Keratinocyte (primary cell): ENCODE data around the gene CBFA2T3. TPM values are rescaled to one million over a fixed set of nuclear protein-coding genes. Genes with fewer than 3 reads are reported as not detected.

ENCODE experiments used
- DNase-seq: peaks from one replicate; pipeline ENCODE4 v3.0.0-alpha.2; 2011; ENCODE audit warnings: low read depth, missing footprints, low spot score
- FAIRE-seq: peaks from 2 replicates; lab custom pipeline; 2011; peaks lifted over from hg19 to GRCh38; lab: Jason Lieb, UNC
- H2AFZ ChIP-seq: 2 replicates; pipeline ENCODE4 v1.6.0; 2012; ENCODE audit warnings: low read length, control low read depth, inconsistent platforms; ENCODE audit not compliant: control insufficient read depth
- H3K27ac ChIP-seq: 2 replicates; pipeline ENCODE4 v1.5.1; 2011; ENCODE audit warnings: low read length; ENCODE audit not compliant: control insufficient read depth, insufficient read depth
- H3K27me3 ChIP-seq: 3 replicates; pipeline ENCODE4 v1.6.0; 2011; ENCODE audit warnings: low read length; ENCODE audit not compliant: control insufficient read depth, insufficient read depth; ENCODE audit errors: extremely low read depth
- H3K36me3 ChIP-seq, 2 experiments: 2 replicates in 1 of 2; 3 replicates in 1 of 2; pipeline ENCODE4 v1.5.1; 2011; ENCODE audit warnings: low read length in 2 of 2, mild to moderate bottlenecking in 1 of 2; ENCODE audit not compliant: control insufficient read depth in 2 of 2, insufficient read depth in 2 of 2; ENCODE audit errors: extremely low read depth in 1 of 2
- H3K4me1 ChIP-seq: 3 replicates; pipeline ENCODE4 v1.5.1; 2011; ENCODE audit warnings: low read length; ENCODE audit not compliant: control insufficient read depth, insufficient read depth; ENCODE audit errors: extremely low read depth
- H3K4me2 ChIP-seq: 3 replicates; pipeline ENCODE4 v1.6.0; 2011; ENCODE audit warnings: low read depth, low read length; ENCODE audit not compliant: control insufficient read depth, insufficient read depth; ENCODE audit errors: extremely low read depth
- H3K4me3 ChIP-seq, 3 experiments: fragments of 200-600 bp in 1 of 3; sonication (generic) in 1 of 3; 2 replicates in 2 of 3; 3 replicates in 1 of 3; pipeline ENCODE4 v1.5.1; 2011 to 2016; ENCODE audit warnings: low read length in 3 of 3, mild to moderate bottlenecking in 3 of 3, control low read depth in 2 of 3, inconsistent platforms in 1 of 3, low read depth in 1 of 3, mixed read lengths in 1 of 3, mixed run types in 1 of 3, moderate library complexity in 1 of 3; ENCODE audit not compliant: control insufficient read depth in 2 of 3, insufficient read depth in 2 of 3; ENCODE audit errors: extremely low read depth in 1 of 3
- H3K79me2 ChIP-seq: 2 replicates; pipeline ENCODE4 v1.6.0; 2012; ENCODE audit warnings: low read length; ENCODE audit not compliant: control insufficient read depth, insufficient read depth
- H3K9ac ChIP-seq: 3 replicates; pipeline ENCODE4 v1.6.0; 2011; ENCODE audit warnings: low read length; ENCODE audit not compliant: control insufficient read depth, insufficient read depth; ENCODE audit errors: extremely low read depth
- H3K9me1 ChIP-seq: 3 replicates; pipeline ENCODE4 v1.6.0; 2011; ENCODE audit warnings: low read length; ENCODE audit not compliant: control insufficient read depth, insufficient read depth; ENCODE audit errors: extremely low read depth
- H3K9me3 ChIP-seq: 2 replicates; pipeline ENCODE4 v1.5.1; 2012; ENCODE audit warnings: low read depth, low read length; ENCODE audit not compliant: control insufficient read depth
- H4K20me1 ChIP-seq: 3 replicates; pipeline ENCODE4 v1.6.0; 2011; ENCODE audit warnings: low read length; ENCODE audit not compliant: control insufficient read depth, insufficient read depth; ENCODE audit errors: extremely low read depth
- EZH2 ChIP-seq: IDR thresholded peaks from one replicate; pipeline ENCODE4 v1.6.1; 2012; ENCODE audit warnings: inconsistent platforms, mild to moderate bottlenecking, low read length, moderate library complexity
- dilution Hi-C: fragments of 300-500 bp; cut with MboI; formaldehyde crosslinking; loops from one replicate; pipeline ENCODE4 v1.7.0; 2020; ENCODE audit warnings: low sequenced_read_pairs; ENCODE audit not compliant: extremely low pct_ligation_motif_present
- polyA plus RNA-seq, 5 experiments: library from polyadenylated mRNA; depleted of rRNA in 3 of 5; stranded (reverse) in 3 of 5; stranded (forward) in 1 of 5; unstranded in 1 of 5; fragments of >200 nt; gene quantifications; 1 replicate in 1 of 5; 2 replicates in 3 of 5; 3 replicates in 1 of 5; pipeline versions ENCODE4 v1.2.1 to v1.2.3, GENCODE V29; 2011 to 2012; ENCODE audit warnings: missing spikeins in 2 of 5, low read depth in 1 of 5, low replicate concordance in 1 of 5
- TF ChIP-seq, protein P1 (sequence below), 3 experiments: IDR thresholded peaks in 1 of 3; conservative IDR thresholded peaks in 1 of 3; optimal IDR thresholded peaks in 1 of 3; 2 replicates in 2 of 3; 3 replicates in 1 of 3; pipeline versions ENCODE3 to v1.5.1; 2011; ENCODE audit warnings: low read length in 3 of 3, mild to moderate bottlenecking in 3 of 3, moderate library complexity in 2 of 3, control low read depth in 1 of 3, inconsistent platforms in 1 of 3; ENCODE audit not compliant: insufficient read depth in 2 of 3; ENCODE audit errors: extremely low read depth in 1 of 3

The CBFA2T3 gene
- polyA plus RNA-seq, 1 donor (not counting 4 experiments of a cell fraction or from before 2014, with no cell fraction given), result 0.08 TPM

DNA sequence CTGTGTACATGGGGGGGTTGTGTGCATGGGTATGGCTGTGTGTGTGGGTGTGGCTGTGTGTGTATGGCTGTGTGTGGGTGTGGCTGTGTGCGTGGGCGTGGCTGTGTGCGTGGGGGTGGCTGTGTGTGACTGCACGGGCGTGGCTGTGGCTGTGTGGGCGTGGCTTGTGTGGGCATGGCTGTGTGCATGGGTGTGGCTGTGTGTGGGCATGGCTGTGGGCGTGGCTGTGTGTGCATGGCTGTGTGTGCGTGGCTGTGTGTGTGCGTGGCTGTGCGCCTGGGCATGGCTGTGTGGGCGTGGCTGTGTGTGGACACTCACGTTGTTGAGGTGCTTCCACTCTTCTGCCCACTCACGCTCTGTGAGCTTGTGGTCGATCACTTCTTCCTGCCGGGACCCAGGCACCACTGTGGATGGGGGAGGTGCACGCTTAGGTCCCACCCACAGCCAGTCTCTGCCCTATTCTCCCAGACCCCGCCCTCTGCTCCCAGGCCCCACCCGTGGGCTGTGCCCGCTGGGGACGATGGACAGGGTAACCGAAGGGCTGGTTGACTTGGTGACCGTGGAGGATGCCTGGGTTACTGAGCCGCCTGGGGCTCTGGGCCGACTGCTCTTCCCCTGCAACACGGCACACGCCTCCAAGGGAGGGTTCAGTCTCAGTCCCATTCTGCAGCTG, 94.5 kb downstream of the CBFA2T3 start:
- Histone ChIP-seq H3K4me3 (peak overlapping the region in 1 of 3 experiments; percentile 1), H4K20me1 (no peaks in the 10 kb centered on the region), H3K4me1 (peaks cover 30% of the 10 kb centered on the region), H3K36me3 (no peaks in the 10 kb centered on the region), H3K9me1 (no peaks in the 10 kb centered on the region), H3K79me2 (no peaks in the 10 kb centered on the region), H3K9me3 (no peaks in the 10 kb centered on the region), H3K9ac (no peak overlapping the region), H2AFZ (no peak overlapping the region), H3K4me2 (no peak overlapping the region), H3K27ac (no peak overlapping the region), H3K27me3 (peaks cover 44% of the 10 kb centered on the region)
- dilution Hi-C loops, result no loop called here
- FAIRE-seq (no peak), DNase-seq (peak; percentile 19)
- TF ChIP-seq, protein P1, sequence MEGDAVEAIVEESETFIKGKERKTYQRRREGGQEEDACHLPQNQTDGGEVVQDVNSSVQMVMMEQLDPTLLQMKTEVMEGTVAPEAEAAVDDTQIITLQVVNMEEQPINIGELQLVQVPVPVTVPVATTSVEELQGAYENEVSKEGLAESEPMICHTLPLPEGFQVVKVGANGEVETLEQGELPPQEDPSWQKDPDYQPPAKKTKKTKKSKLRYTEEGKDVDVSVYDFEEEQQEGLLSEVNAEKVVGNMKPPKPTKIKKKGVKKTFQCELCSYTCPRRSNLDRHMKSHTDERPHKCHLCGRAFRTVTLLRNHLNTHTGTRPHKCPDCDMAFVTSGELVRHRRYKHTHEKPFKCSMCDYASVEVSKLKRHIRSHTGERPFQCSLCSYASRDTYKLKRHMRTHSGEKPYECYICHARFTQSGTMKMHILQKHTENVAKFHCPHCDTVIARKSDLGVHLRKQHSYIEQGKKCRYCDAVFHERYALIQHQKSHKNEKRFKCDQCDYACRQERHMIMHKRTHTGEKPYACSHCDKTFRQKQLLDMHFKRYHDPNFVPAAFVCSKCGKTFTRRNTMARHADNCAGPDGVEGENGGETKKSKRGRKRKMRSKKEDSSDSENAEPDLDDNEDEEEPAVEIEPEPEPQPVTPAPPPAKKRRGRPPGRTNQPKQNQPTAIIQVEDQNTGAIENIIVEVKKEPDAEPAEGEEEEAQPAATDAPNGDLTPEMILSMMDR (optimal IDR thresholded peaks at IDR 0.05 in 1 of 3, IDR thresholded peaks at IDR 0.05 in 1 of 3, conservative IDR thresholded peaks at IDR 0.05 in 1 of 3; ENCODE audit: extremely low read depth in 1 of 3, insufficient read depth in 2 of 3, low read length in 3 of 3), result no peak
- no peak for TF ChIP-seq EZH2

DNA sequence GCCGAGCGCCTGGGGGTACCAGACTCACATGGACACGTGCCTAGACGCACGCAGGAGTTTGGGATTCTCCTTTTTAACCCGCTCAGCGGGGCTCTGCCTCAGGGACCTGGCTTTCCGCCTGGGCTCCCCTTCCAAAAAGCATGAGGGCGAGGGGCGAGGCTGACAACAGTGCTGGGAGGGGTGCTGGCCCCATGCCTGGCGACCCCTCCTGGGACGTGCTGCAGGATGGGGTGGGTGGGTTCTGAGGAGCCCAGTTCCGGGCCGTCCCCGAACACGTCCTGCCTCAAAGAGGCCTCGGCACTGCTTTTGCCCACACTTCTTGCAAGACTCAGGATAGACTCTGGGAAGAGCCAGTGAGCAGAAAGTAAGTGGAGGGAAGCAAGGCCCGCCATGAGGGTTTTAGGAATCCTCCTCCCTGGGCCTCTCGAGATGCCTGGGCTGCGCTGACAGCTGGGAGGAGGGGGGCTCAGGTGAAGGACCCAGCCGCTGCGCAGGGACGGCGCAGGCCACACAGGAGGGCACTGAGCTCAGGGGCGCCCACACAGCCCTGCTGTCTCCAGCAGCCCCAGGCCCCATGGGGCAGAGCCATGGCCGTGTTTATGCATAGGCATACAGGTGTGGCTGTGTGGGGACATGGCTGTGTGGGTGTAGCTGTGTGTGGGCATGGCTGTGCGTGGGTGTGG, 95.2 kb downstream of the CBFA2T3 start:
- Histone ChIP-seq H2AFZ (no peak overlapping the region), H3K36me3 (no peaks in the 10 kb centered on the region), H3K9ac (no peak overlapping the region), H3K9me1 (no peaks in the 10 kb centered on the region), H3K4me3 (peak overlapping the region in 1 of 3 experiments; percentile 13), H3K27ac (no peak overlapping the region), H3K4me1 (peaks cover 30% of the 10 kb centered on the region), H3K27me3 (peaks cover 44% of the 10 kb centered on the region), H3K4me2 (peak overlapping the region; percentile 69), H3K9me3 (no peaks in the 10 kb centered on the region), H4K20me1 (no peaks in the 10 kb centered on the region), H3K79me2 (no peaks in the 10 kb centered on the region)
- no peak for DNase-seq
- dilution Hi-C loops, result no loop called here
- no peak for FAIRE-seq
- TF ChIP-seq, protein P1 (optimal IDR thresholded peaks at IDR 0.05 in 1 of 3, IDR thresholded peaks at IDR 0.05 in 1 of 3, conservative IDR thresholded peaks at IDR 0.05 in 1 of 3; ENCODE audit: extremely low read depth in 1 of 3, insufficient read depth in 2 of 3, low read length in 3 of 3), result no peak
- no peak for TF ChIP-seq EZH2
